ENCODE data around the gene ITGAE. TPM values are rescaled to one million over a fixed set of nuclear protein-coding genes. Genes with fewer than 3 reads are reported as not detected.

Gene ITGAE
- total RNA-seq, 1 experiment from 2014 or later: 60.2 TPM

DNA sequence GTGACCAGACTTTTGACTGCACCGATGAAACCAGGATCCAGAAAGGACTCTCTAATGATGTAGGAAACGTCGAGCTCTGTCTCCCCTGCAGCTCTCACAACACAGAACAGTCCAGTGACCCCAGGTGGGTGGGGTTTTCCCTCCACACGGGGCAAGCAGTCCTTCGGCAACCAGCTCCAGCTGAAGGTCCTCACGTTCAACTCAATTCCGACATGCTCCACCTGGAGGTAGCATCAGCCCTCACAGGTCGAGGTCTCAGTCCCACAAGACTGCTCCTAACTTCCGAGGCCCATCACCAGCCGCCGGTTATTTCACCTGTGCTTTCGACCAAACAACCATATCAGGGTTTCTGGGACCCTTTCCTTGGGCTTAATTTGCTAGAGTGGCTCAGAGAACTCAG lies 28.2 kb downstream of the ITGAE start:
- H3K4me3 ChIP-seq (ENCODE audit: low read depth, low read length, poor library complexity, severe bottlenecking): no peak overlapping the region
- no peaks in the 10 kb centered on the region for H3K36me3 ChIP-seq (ENCODE audit: insufficient read depth, low read length, poor library complexity, severe bottlenecking)
- DNase-seq (ENCODE audit: low spot score): no peak
- POLR2A ChIA-PET (ENCODE audit: low non-redundant PET): no interaction called here
- no peaks in the 10 kb centered on the region for H3K4me1 ChIP-seq (ENCODE audit: insufficient read depth, low read length, poor library complexity, severe bottlenecking)
- intact Hi-C loops (cut with micrococcal nuclease; ENCODE audit: unreplicated experiment): no loop called here
- H3K9me3 ChIP-seq (ENCODE audit: low read depth, low read length, poor library complexity, severe bottlenecking): no peaks in the 10 kb centered on the region
- CTCF ChIA-PET: no interaction called here
- TF ChIP-seq, protein P1, sequence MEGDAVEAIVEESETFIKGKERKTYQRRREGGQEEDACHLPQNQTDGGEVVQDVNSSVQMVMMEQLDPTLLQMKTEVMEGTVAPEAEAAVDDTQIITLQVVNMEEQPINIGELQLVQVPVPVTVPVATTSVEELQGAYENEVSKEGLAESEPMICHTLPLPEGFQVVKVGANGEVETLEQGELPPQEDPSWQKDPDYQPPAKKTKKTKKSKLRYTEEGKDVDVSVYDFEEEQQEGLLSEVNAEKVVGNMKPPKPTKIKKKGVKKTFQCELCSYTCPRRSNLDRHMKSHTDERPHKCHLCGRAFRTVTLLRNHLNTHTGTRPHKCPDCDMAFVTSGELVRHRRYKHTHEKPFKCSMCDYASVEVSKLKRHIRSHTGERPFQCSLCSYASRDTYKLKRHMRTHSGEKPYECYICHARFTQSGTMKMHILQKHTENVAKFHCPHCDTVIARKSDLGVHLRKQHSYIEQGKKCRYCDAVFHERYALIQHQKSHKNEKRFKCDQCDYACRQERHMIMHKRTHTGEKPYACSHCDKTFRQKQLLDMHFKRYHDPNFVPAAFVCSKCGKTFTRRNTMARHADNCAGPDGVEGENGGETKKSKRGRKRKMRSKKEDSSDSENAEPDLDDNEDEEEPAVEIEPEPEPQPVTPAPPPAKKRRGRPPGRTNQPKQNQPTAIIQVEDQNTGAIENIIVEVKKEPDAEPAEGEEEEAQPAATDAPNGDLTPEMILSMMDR (conservative IDR thresholded peaks at IDR 0.05; ENCODE audit: low read depth, low read length): no peak
- no peak for TF ChIP-seq EZH2 (IDR thresholded peaks at IDR 0.05; ENCODE audit: borderline replicate concordance, low read depth, low read length, poor library complexity, severe bottlenecking)
- no peaks in the 10 kb centered on the region for H3K27me3 ChIP-seq (replicated peaks; ENCODE audit: insufficient read depth, low read depth, low read length, poor library complexity)
- BruUV-seq (replicated peaks): no TSS peak
- H3K27ac ChIP-seq (ENCODE audit: low read depth, low read length, poor library complexity, severe bottlenecking): no peak overlapping the region

DNA sequence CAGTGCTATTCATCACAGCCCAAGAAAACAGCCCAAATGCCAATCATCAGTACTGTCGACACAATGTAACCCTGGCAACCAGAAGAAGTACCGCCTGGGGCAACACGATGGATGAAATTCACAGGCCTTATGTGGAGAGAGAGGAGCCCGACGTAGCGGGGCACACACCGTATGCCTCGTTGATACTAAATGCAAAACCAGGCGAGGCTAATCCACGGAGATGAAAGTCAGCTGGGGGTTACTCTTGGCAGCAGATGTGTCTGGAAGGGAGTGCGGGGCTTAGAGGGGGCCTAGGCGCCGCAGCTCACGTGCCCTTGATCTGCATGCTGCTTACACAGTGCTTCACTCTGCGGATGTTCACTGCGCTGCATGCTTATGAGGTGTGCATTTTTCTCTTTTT lies 29.8 kb downstream of the ITGAE start:
- H3K4me3 ChIP-seq (ENCODE audit: low read depth, low read length, poor library complexity, severe bottlenecking): no peak overlapping the region
- no peaks in the 10 kb centered on the region for H3K9me3 ChIP-seq (ENCODE audit: low read depth, low read length, poor library complexity, severe bottlenecking)
- no peak for TF ChIP-seq EZH2 (IDR thresholded peaks at IDR 0.05; ENCODE audit: borderline replicate concordance, low read depth, low read length, poor library complexity, severe bottlenecking)
- TF ChIP-seq, protein P1 (conservative IDR thresholded peaks at IDR 0.05; ENCODE audit: low read depth, low read length): no peak
- no peak overlapping the region for H3K27ac ChIP-seq (ENCODE audit: low read depth, low read length, poor library complexity, severe bottlenecking)
- ChIA-PET CTCF (interaction anchor here (1.1 kb wide), 1 partner anchor 33 kb away, joined by 4 read pairs; no protein-coding TSS in a partner anchor), POLR2A (ENCODE audit: low non-redundant PET) (no interaction called here)
- intact Hi-C loops (cut with micrococcal nuclease; ENCODE audit: unreplicated experiment): no loop called here
- H3K27me3 ChIP-seq (replicated peaks; ENCODE audit: insufficient read depth, low read depth, low read length, poor library complexity): no peaks in the 10 kb centered on the region
- no peaks in the 10 kb centered on the region for H3K36me3 ChIP-seq (ENCODE audit: insufficient read depth, low read length, poor library complexity, severe bottlenecking)
- no TSS peak for BruUV-seq (replicated peaks)
- H3K4me1 ChIP-seq (ENCODE audit: insufficient read depth, low read length, poor library complexity, severe bottlenecking): no peaks in the 10 kb centered on the region
- no peak for DNase-seq (ENCODE audit: low spot score)

DNA sequence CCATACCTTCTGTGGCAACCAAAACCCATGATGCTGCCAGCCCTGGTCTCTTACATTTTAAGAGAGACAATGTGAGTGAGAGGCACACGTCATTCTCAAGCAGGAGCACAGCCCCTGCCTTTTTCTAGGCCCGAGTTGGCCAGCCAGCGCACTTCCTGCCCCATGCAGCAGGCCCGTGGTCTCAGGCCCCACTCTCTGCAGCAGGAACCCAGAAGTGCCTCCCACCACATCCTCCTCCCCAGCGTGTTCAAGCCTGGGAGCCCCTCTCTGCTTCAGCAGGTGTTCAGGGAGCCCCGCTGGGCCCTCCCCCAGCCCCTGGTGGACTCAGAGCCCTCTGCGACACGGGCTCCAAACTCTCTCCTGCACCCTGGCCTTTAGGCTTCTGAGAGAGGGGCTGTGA lies 30.5 kb downstream of the ITGAE start:
- H3K27me3 ChIP-seq (replicated peaks; ENCODE audit: insufficient read depth, low read depth, low read length, poor library complexity): no peaks in the 10 kb centered on the region

More for the DNA sequence above, 30.5 kb downstream of the ITGAE start:
- no TSS peak for BruUV-seq (replicated peaks)
- CTCF ChIA-PET: no interaction called here
- H3K9me3 ChIP-seq (ENCODE audit: low read depth, low read length, poor library complexity, severe bottlenecking): no peaks in the 10 kb centered on the region
- intact Hi-C loops (cut with micrococcal nuclease; ENCODE audit: unreplicated experiment): no loop called here
- H3K27ac ChIP-seq (ENCODE audit: low read depth, low read length, poor library complexity, severe bottlenecking): no peak overlapping the region
- POLR2A ChIA-PET (ENCODE audit: low non-redundant PET): no interaction called here
- H3K4me3 ChIP-seq (ENCODE audit: low read depth, low read length, poor library complexity, severe bottlenecking): no peak overlapping the region
- TF ChIP-seq EZH2 (IDR thresholded peaks at IDR 0.05; ENCODE audit: borderline replicate concordance, low read depth, low read length, poor library complexity, severe bottlenecking): no peak
- TF ChIP-seq, protein P1 (conservative IDR thresholded peaks at IDR 0.05; ENCODE audit: low read depth, low read length): no peak
- no peak for DNase-seq (ENCODE audit: low spot score)
- H3K36me3 ChIP-seq (ENCODE audit: insufficient read depth, low read length, poor library complexity, severe bottlenecking): no peaks in the 10 kb centered on the region
- H3K4me1 ChIP-seq (ENCODE audit: insufficient read depth, low read length, poor library complexity, severe bottlenecking): no peaks in the 10 kb centered on the region

Measured in A673 (cell line).